ENCODE results near the gene SLC35F3.
A peak's percentile ranks its signal among the peaks of the same experiment; 100 is the strongest.

The SLC35F3 gene

DNA sequence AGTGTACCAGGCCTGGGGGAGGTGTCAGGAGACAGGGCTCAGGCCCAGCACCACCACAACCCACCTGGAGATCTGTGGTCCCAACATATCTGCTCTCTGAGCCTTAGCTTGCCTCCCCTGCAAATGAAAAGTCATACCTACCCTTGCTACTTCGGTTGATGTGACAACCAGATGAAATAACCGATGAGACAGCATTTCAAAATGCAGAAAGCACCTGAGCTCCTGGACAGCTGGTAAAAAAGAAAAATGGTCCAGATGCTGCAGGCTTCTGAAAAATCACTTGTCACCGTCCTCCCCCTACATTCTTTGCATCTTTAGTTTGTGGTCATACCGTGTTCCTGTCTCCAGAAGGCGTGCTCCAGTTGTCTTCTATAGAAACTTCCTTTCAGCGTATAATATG is 416.8 kb downstream of the SLC35F3 start:
- TF ChIP-seq, protein P1, sequence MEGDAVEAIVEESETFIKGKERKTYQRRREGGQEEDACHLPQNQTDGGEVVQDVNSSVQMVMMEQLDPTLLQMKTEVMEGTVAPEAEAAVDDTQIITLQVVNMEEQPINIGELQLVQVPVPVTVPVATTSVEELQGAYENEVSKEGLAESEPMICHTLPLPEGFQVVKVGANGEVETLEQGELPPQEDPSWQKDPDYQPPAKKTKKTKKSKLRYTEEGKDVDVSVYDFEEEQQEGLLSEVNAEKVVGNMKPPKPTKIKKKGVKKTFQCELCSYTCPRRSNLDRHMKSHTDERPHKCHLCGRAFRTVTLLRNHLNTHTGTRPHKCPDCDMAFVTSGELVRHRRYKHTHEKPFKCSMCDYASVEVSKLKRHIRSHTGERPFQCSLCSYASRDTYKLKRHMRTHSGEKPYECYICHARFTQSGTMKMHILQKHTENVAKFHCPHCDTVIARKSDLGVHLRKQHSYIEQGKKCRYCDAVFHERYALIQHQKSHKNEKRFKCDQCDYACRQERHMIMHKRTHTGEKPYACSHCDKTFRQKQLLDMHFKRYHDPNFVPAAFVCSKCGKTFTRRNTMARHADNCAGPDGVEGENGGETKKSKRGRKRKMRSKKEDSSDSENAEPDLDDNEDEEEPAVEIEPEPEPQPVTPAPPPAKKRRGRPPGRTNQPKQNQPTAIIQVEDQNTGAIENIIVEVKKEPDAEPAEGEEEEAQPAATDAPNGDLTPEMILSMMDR (IDR thresholded peaks at IDR 0.05; ENCODE audit: insufficient read depth, missing control alignments) = no peak
- FAIRE-seq = no peak
- DNase-seq (ENCODE audit: insufficient read length, low spot score) = no peak

DNA sequence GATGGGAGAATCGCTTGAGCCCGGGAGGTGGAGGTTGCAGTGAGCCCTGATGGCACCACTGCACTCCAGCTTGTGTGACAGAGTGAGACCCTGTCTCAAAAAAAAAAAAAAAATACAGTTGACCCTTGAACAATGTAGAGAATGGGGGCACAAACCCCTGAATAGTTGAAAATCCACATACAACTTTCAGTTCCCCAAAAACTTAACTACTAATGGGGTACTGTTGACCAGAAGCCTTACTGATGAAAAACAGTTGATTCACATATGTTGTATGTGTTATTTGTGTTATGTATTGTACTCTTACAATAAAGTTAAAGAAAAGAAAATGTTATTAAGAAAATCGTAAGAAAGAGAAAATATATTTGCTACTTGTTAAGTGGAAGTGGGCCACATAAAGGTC is 417.6 kb downstream of the SLC35F3 start:
- TF ChIP-seq, protein P1 (IDR thresholded peaks at IDR 0.05; ENCODE audit: insufficient read depth, missing control alignments) = no peak
- FAIRE-seq = no peak

DNA sequence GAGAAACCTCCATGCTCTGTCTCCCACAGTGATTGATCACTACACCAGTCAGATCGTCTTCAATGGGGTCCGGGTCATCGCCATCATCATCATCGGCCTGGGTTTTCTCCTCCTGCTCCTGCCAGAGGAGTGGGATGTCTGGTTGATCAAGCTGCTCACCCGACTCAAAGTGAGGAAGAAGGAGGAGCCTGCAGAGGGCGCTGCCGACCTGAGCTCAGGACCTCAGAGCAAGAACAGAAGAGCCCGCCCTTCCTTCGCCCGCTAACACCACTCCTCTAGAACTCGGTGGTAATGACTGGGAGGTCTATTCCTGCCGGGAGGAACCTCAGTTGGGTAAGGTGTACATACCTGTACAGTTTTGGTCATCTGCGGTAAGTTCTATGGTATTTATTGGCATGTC is 418.5 kb downstream of the SLC35F3 start:
- FAIRE-seq (no peak), DNase-seq (ENCODE audit: insufficient read length, low spot score) (no peak)
- TF ChIP-seq, protein P1 (IDR thresholded peaks at IDR 0.05; ENCODE audit: insufficient read depth, missing control alignments) = peak; percentile 23

More for the DNA sequence above, 417.6 kb downstream of the SLC35F3 start:
- no peak for DNase-seq (ENCODE audit: insufficient read length, low spot score)

DNA sequence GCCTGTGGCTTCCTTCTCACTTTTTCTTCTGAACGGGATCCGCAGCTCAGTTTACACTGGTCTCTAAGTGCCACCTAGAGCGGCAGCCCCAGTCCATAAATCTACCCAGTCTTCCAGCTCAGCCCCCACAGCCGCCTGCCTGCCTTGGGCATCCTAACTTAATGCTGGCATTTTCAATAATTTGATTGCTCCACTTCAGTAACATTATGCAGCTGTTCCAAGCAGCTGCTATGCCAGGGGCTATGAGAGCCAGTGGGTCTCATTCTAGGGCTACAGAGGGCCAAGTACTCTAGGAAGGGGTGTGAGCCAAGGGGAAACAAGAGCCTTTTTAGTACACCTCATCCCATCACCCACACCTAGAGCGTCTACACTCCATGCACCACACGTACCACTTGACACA is 420.3 kb downstream of the SLC35F3 start:
- DNase-seq (ENCODE audit: insufficient read length, low spot score) (no peak), FAIRE-seq (no peak)
- TF ChIP-seq, protein P1 (IDR thresholded peaks at IDR 0.05; ENCODE audit: insufficient read depth, missing control alignments) = no peak

DNA sequence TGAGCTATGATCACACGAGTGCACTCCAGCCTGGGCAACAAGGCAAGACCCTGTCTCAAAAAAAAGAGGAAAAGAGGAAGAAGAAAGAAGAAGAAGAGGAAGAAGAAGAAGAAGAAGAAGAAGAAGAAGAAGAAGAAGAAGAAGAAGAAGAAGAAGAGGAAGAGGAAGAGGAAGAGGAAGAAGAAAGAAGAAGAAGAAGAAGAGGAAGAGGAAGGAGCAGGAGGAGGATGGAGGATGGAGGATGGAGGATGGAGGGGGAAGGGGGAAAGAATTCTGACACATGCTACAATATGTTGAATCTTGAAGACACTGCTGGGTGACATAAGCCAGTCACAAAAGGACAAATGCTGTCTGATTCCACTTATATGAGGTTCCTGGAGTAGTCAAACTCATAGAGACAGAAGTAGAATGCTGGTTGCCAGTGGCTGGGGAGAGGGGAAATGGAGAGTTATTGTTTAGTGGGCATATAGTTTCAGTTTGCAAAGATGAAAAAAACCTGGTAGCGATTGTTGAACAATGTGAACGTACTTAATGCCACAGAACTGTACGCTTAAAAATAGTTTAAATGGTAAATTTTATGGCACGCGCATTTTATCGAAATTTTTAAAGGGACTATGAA is 421.5 kb downstream of the SLC35F3 start:
- TF ChIP-seq, protein P1 (IDR thresholded peaks at IDR 0.05; ENCODE audit: insufficient read depth, missing control alignments) = no peak
- DNase-seq (ENCODE audit: insufficient read length, low spot score) (no peak), FAIRE-seq (no peak)

DNA sequence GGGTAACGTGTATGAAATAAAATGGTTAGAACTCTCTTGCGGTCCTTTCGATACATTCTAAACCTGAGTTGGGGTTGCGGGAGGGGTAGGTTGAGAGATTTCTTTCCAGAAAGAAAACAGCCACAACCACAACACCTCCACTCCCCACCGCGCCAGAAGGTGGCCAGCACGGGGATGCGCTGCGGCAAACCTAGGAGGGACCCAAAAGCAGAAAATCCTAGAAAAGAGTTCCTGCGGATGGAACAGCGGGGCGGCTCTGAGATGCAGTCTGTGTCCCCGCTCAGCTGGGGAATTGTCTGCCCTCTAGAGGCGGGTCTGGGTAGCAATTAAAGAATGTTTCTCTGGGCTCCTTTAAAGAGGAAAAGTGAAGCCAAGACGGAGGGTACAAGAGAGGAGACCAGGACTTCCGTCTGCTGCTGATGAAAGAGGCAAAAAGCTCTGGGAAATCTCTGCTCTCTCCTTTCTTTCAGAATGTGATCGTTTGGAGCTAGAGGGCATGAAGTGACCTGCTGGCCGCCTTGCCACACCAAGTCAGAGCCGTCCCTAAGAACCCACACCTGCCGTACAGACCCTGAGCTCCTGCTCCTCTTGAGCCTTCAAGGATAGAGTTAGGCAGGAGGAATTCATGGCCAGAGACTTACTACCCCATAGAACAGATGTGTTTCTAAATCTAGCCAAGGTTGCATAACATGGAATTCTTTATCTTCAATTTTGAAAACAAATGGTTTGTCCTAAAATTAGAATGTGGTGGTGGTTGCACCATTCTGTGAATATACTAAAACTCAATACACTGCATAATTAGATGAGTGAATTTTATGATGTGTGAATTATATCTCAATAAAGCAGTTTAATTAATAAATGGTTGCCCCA is 422.3 kb downstream of the SLC35F3 start:
- TF ChIP-seq, protein P1 (IDR thresholded peaks at IDR 0.05; ENCODE audit: insufficient read depth, missing control alignments) = peak; percentile 93
- no peak for DNase-seq (ENCODE audit: insufficient read length, low spot score)
- FAIRE-seq = peak; percentile 25

Data from D721Med (cell line).